B cell (primary cell): ENCODE results near the gene GPR149. TPM values are rescaled to one million over a fixed set of nuclear protein-coding genes. Genes with fewer than 3 reads are reported as not detected.

Source experiments
- ATAC-seq: fragments of 200-7000 bp; cut with Tn5 transposase; one replicate; pipeline ENCODE4 v1.10.0; 2021; ENCODE audit warnings: low read depth, mild to moderate bottlenecking, moderate number of reproducible peaks, moderate library complexity
- CTCF ChIA-PET: fragments of 350-600 bp; sonication (Branson Sonifier 250); formaldehyde crosslinking; loops from one replicate; lab custom pipeline; 2021; ENCODE audit warnings: antibody characterized with exemption, inconsistent platforms; lab: Charles Lee
- POLR2A ChIA-PET: fragments of 350-600 bp; sonication (Branson Sonifier 250); formaldehyde crosslinking; loops from one replicate; lab custom pipeline; 2021; ENCODE audit warnings: antibody characterized with exemption; lab: Charles Lee
- DNase-seq: peaks from one replicate; pipeline ENCODE4 v3.0.0; 2013
- H2AFZ ChIP-seq: 2 replicates; pipeline ENCODE4 v1.6.1; 2012; ENCODE audit warnings: mild to moderate bottlenecking, low read depth, low read length; ENCODE audit not compliant: insufficient read depth, poor library complexity, severe bottlenecking
- H3K27ac ChIP-seq, 2 donors: 1 replicate in 1 of 2; 2 replicates in 1 of 2; pipeline ENCODE4 v1.5.1; 2012 to 2013; ENCODE audit warnings: low read length in 2 of 2, mild to moderate bottlenecking in 2 of 2, moderate library complexity in 1 of 2
- H3K27me3 ChIP-seq, 4 experiments: fragments of 200-600 bp in 1 of 4; sonication (generic) in 1 of 4; replicated peaks in 1 of 4; 1 replicate in 2 of 4; 2 replicates in 2 of 4; pipeline versions ENCODE4 v1.6.1 to v1.7.0; 2013 to 2016; ENCODE audit warnings: low read length in 3 of 4, mild to moderate bottlenecking in 2 of 4, mixed read lengths in 1 of 4, moderate library complexity in 1 of 4; ENCODE audit not compliant: insufficient read depth in 4 of 4, control insufficient read depth in 3 of 4; ENCODE audit errors: control extremely low read depth in 1 of 4
- H3K36me3 ChIP-seq, 2 experiments: replicated peaks in 1 of 2; 1 replicate in 1 of 2; 2 replicates in 1 of 2; pipeline versions ENCODE4 v1.6.1 to v1.7.1; 2013; ENCODE audit warnings: low read length in 1 of 2; ENCODE audit not compliant: insufficient read depth in 2 of 2, control insufficient read depth in 1 of 2; ENCODE audit errors: control extremely low read depth in 1 of 2, extremely low read depth in 1 of 2
- H3K4me1 ChIP-seq, 2 donors: fragments of 200-600 bp in 1 of 2; sonication (generic) in 1 of 2; 1 replicate in 1 of 2; 2 replicates in 1 of 2; pipeline versions ENCODE4 v1.5.1 to v1.6.1; 2013 to 2017; ENCODE audit warnings: low read length in 2 of 2; ENCODE audit not compliant: control insufficient read depth in 2 of 2, insufficient read depth in 2 of 2
- H3K4me2 ChIP-seq: replicated peaks from 2 replicates; pipeline ENCODE3; 2012; ENCODE audit warnings: mild to moderate bottlenecking, low read depth, low read length; ENCODE audit not compliant: poor library complexity, severe bottlenecking
- H3K4me3 ChIP-seq, 5 experiments: fragments of 200-600 bp in 1 of 5; sonication (generic) in 1 of 5; 1 replicate in 3 of 5; 2 replicates in 2 of 5; pipeline versions ENCODE4 v1.5.1 to v1.7.0; 2011 to 2016; ENCODE audit warnings: low read length in 4 of 5, mild to moderate bottlenecking in 4 of 5, low read depth in 2 of 5, control low read depth in 1 of 5, moderate library complexity in 1 of 5; ENCODE audit not compliant: insufficient read depth in 1 of 5; ENCODE audit errors: control extremely low read depth in 1 of 5, extremely low read depth in 1 of 5
- H3K79me2 ChIP-seq: fragments of 200-600 bp; sonication (generic); one replicate; pipeline ENCODE4 v1.6.0; 2016; ENCODE audit warnings: low read length; ENCODE audit not compliant: control insufficient read depth, insufficient read depth
- H3K9ac ChIP-seq: fragments of 200-600 bp; sonication (generic); 2 replicates; pipeline ENCODE4 v1.6.1; 2017; ENCODE audit warnings: mild to moderate bottlenecking, low read length, moderate library complexity
- H3K9me3 ChIP-seq, 3 donors: one replicate each; pipeline versions ENCODE4 v1.6.1 to v1.7.1; 2013; ENCODE audit warnings: low read length in 2 of 3; ENCODE audit not compliant: control insufficient read depth in 2 of 3, insufficient read depth in 1 of 3; ENCODE audit errors: control extremely low read depth in 1 of 3
- H4K20me1 ChIP-seq: 2 replicates; pipeline ENCODE4 v1.6.0; 2012; ENCODE audit warnings: mild to moderate bottlenecking, low read length; ENCODE audit not compliant: insufficient read depth, control insufficient read depth, poor library complexity, severe bottlenecking
- H3K27ac Mint-ChIP-seq: one replicate; pipeline ENCODE4 v1.8.0; 2021; ENCODE audit warnings: mixed read lengths
- H3K27me3 Mint-ChIP-seq: one replicate; pipeline ENCODE4 v1.8.0; 2021; ENCODE audit warnings: mixed read lengths
- H3K4me1 Mint-ChIP-seq: one replicate; pipeline ENCODE4 v1.8.0; 2021; ENCODE audit warnings: mixed read lengths
- H3K4me3 Mint-ChIP-seq: one replicate; pipeline ENCODE4 v1.8.0; 2021; ENCODE audit warnings: mixed read lengths
- H3K9me3 Mint-ChIP-seq: one replicate; pipeline ENCODE4 v1.8.0; 2022; ENCODE audit warnings: mixed read lengths; ENCODE audit not compliant: insufficient read depth
- CTCF ChIP-seq: fragments of 200-600 bp; IDR thresholded peaks from one replicate; pipeline ENCODE4 v1.8.0; 2022; ENCODE audit warnings: antibody characterized with exemption, mild to moderate bottlenecking
- EZH2 ChIP-seq: IDR thresholded peaks from 2 replicates; pipeline ENCODE4 v1.6.1; 2012; ENCODE audit warnings: borderline replicate concordance, low read depth, mild to moderate bottlenecking, moderate library complexity, low read length; ENCODE audit not compliant: insufficient read depth, poor library complexity, severe bottlenecking
- WGBS: methylation state at CpG from one replicate; pipeline ENCODE4 v1.1.5; 2013; ENCODE audit warnings: missing lambda C conversion rate; ENCODE audit not compliant: insufficient coverage; 5-methylcytosine and 5-hydroxymethylcytosine counted together
- intact Hi-C: fragments of 100-400 bp; cut with micrococcal nuclease; formaldehyde crosslinking; loops from one replicate; pipeline ENCODE4 v1.10.0; 2022
- polyA plus RNA-seq: library from polyadenylated mRNA; depleted of rRNA; stranded (reverse); fragments of >200 nt; gene quantifications from 2 replicates; pipeline ENCODE4 v1.2.3, GENCODE V29; 2012
- total RNA-seq, 2 donors: library from RNA; stranded (reverse); fragments of 120-200 nt in 1 of 2; gene quantifications; 1 replicate in 1 of 2; 2 replicates in 1 of 2; pipeline versions ENCODE4 v1.2.3 to v1.2.4, GENCODE V29; 2013 to 2022

The GPR149 gene
- total and polyA plus RNA-seq, 2 donors (not counting 1 experiment from before 2014, with no cell fraction given) = not detected

- no peak for DNase-seq
- no peaks in the 10 kb centered on the region for H4K20me1 ChIP-seq
- no peaks in the 10 kb centered on the region for H3K9me3 ChIP-seq
- H3K36me3 ChIP-seq = no peaks in the 10 kb centered on the region
- Mint-ChIP-seq H3K9me3 (no peaks in the 10 kb centered on the region), H3K27me3 (peaks cover 9% of the 10 kb centered on the region), H3K4me1 (no peaks in the 10 kb centered on the region), H3K27ac (no peak overlapping the region), H3K4me3 (no peak overlapping the region)
- peaks cover 0 to 3% (median 0%) of the 10 kb centered on the region in 4 experiments for H3K27me3 ChIP-seq
- H2AFZ ChIP-seq = no peak overlapping the region
- TF ChIP-seq CTCF (no peak), EZH2 (no peak)
- no peaks in the 10 kb centered on the region for H3K79me2 ChIP-seq
- intact Hi-C loops = loop anchor here (10.0 kb wide), 1 partner anchor 617 kb away; no protein-coding TSS in a partner anchor
- POLR2A ChIA-PET = no interaction called here
- 92% methylated on average over 2 of the region's 6 CpGs for WGBS
- no peak overlapping the region for H3K27ac ChIP-seq
- no peak overlapping the region for H3K9ac ChIP-seq
- no peaks in the 10 kb centered on the region for H3K4me1 ChIP-seq
- no peak overlapping the region for H3K4me2 ChIP-seq
- no peak for ATAC-seq
- no peak overlapping the region for H3K4me3 ChIP-seq
- CTCF ChIA-PET = interaction anchor here (1.2 kb wide), 1 partner anchor 1363 kb away, joined by 3 read pairs; no protein-coding TSS in a partner anchor
Observed at GRCh38 chr3:154338008-154338407, 92.0 kb downstream of the GPR149 start.

GRCh38 chr3:154334973-154335420 is 95.0 kb downstream of the GPR149 start:
- peak; percentile 52 for DNase-seq
- Histone ChIP-seq H3K4me2 (no peak overlapping the region), H3K4me1 (no peaks in the 10 kb centered on the region), H3K79me2 (no peaks in the 10 kb centered on the region), H3K4me3 (no peak overlapping the region), H2AFZ (no peak overlapping the region), H4K20me1 (no peaks in the 10 kb centered on the region), H3K9ac (no peak overlapping the region), H3K27ac (no peak overlapping the region), H3K27me3 (peaks cover 0 to 3% (median 0%) of the 10 kb centered on the region in 4 experiments), H3K9me3 (no peaks in the 10 kb centered on the region), H3K36me3 (no peaks in the 10 kb centered on the region)
- H3K4me1 Mint-ChIP-seq = no peaks in the 10 kb centered on the region
- POLR2A ChIA-PET = no interaction called here
- TF ChIP-seq CTCF (peak; percentile 85), EZH2 (no peak)
- H3K4me3 Mint-ChIP-seq = no peak overlapping the region
- no peaks in the 10 kb centered on the region for H3K9me3 Mint-ChIP-seq
- H3K27me3 Mint-ChIP-seq = peaks cover 14% of the 10 kb centered on the region
- no CpG with 5 or more reads among the region's 3 CpGs for WGBS
- CTCF ChIA-PET = interaction anchor here (0.7 to 2.8 kb wide), 3 partner anchors 10 to 1367 kb away, joined by 3 to 16 read pairs (median 4); no protein-coding TSS in a partner anchor
- intact Hi-C loops = loop anchor here (10.0 kb wide), 1 partner anchor 620 kb away; no protein-coding TSS in a partner anchor
- no peak overlapping the region for H3K27ac Mint-ChIP-seq
- ATAC-seq = no peak
